Mononuclear cell (primary cell): Measurements from ENCODE around the gene ZNF157. TPM values are rescaled to one million over a fixed set of nuclear protein-coding genes. Genes with fewer than 3 reads are reported as not detected.

Experiments used
- total RNA-seq: library from RNA; depleted of rRNA; stranded (reverse); fragments of >200 nt; gene quantifications from one replicate; pipeline ENCODE4 v1.2.3, GENCODE V29; 2012

The ZNF157 gene
- total RNA-seq, 1 donor = 0.63 TPM

Other genes with a start within 250 kb of the ZNF157 start
- gene NDUFB11, start 225.9 kb upstream of the ZNF157 start, total RNA-seq = 34.4 TPM
- gene RBM10, start 225.4 kb upstream of the ZNF157 start, total RNA-seq = 14.4 TPM
- gene UBA1, start 176.7 kb upstream of the ZNF157 start, total RNA-seq = 53.2 TPM
- gene CDK16, start 151.9 kb upstream of the ZNF157 start, total RNA-seq = 95.6 TPM
- 25.2 TPM for gene USP11, start 137.6 kb upstream of the ZNF157 start, total RNA-seq
- gene ZNF41, start 112.6 kb downstream of the ZNF157 start, total RNA-seq = 3.9 TPM
- 48.4 TPM for gene ARAF, start 190.6 kb downstream of the ZNF157 start, total RNA-seq
- gene TIMP1, start 211.9 kb downstream of the ZNF157 start, total RNA-seq = 70.5 TPM
- 0.21 TPM for gene SYN1, start 249.3 kb downstream of the ZNF157 start, total RNA-seq